OCI-LY7 (cell line): ENCODE results near the gene SCARB2.

Experiments used
- CTCF ChIP-seq: fragments of 200-600 bp; sonication (generic); conservative IDR thresholded peaks from 2 replicates; pipeline ENCODE4 v1.5.1; 2014; ENCODE audit warnings: mild to moderate bottlenecking, antibody characterized with exemption, low read length, moderate library complexity, mixed read lengths
- EZH2phosphoT487 ChIP-seq: fragments of 200-600 bp; sonication (generic); IDR thresholded peaks from 2 replicates; pipeline ENCODE4 v1.6.1; 2018; ENCODE audit warnings: low read depth, borderline replicate concordance, mild to moderate bottlenecking, mixed run types, antibody characterized with exemption, low read length, moderate library complexity, mixed read lengths

- TF ChIP-seq EZH2phosphoT487 (no peak), CTCF (no peak)
Observed at GRCh38 chr4:76207549-76207948, 6.1 kb downstream of the SCARB2 start.
